Stimulated activated CD8-positive, alpha-beta memory T cell treated with anti-CD3 and anti-CD28 coated beads, Interleukin-4, amount 100 ng/mL, for 24 hours (primary cell): Measurements from ENCODE around the gene MYMK.

ENCODE experiments used
- DNase-seq: peaks from one replicate; pipeline ENCODE4 v3.0.0-alpha.2; 2020; ENCODE audit warnings: low read depth

MYMK gene

GRCh38 chr9:133535306-133535877 is 10.6 kb upstream of the MYMK start:
- DNase-seq = no peak

DNA sequence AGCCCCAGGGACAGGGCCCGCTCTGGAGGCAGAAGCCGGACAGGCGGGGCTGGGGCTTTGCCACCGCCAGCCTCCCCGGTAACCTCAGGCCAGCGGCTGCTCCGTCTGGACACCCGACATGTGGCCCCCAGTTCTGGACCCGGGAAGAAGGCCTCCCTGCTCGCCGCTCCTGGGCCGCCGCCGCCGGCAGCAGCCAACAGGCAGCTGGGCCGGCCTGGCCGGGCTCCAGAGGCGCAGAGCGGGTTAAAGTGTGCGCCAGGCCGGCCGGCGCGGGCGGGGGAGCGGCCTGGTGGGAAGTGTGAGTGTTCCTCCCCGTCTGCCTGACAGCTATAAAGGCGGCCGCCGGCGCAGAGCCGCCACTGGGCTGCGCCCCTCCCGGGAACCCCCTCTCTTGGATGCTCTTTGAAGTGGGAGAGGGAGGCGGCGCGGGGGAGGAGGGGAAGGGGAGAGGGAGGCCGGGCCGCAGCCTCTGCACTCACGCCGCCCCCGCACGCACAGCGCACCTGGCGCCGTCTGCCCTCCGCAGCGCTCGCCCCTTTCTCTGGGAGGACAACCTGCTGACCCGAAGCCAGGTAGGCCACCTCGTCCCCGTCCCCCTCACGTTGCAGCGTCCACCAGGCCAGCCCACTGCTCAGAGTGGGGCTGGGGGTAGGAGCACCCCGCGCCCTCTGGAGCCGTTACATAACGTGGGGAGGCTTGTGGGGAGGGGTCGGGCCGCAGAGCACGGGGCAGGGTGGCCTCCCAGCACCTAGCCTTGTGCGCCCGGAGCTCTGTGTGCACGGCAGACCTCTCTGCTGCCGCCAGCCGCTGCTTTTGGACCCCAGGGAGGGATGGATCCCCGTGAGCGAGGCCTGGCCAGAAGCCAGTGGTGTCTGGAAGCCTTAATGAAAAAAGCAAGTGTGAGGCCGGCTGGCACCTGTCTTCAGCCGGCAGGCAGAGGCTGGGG is 9.9 kb upstream of the MYMK start, which contains the start of gene ADAMTSL2:
Gene ADAMTSL2, plus strand, starts transcription at position 359 of the 946 bp plus-strand sequence. CDS start 2,009 bp downstream, outside the sequence.
- DNase-seq = peak; percentile 21

- no peak for DNase-seq
Observed at GRCh38 chr9:133533857-133534256, 9.1 kb upstream of the MYMK start.

DNA sequence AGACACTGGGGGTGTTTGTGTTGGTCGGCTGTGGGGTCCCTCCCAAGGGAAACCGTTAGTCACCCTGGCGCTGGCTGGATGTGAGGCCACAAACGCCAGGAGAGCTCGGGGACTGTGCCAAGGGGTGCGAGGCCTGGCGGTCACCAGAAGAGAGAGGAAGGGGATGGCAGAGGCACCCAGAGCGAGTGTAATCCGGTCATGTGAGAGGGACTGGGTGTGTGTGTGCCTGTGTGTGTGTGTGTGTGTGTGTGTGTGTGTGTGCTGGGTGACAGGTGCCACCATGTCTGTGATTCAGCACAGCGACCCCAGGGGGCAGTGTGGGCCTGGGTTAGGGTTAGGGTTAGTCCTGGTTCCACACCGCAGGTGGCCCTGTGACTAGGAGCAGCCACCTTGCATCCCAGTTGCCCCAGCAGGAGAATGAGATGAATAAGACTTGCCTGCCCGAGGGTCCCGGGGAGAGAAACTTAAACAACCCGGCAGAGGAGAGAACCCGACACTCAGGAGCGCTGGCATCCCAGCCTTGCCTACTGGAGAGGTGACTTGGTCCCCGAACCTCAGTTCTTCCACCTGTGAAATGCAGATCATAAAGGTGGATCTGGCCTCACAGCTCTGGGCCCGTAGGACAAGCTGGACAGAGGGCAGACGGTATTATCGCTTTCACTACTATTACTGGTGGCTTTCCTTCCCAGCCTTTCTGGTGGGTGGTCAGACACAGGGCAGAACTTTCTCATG is 8.3 kb upstream of the MYMK start:
- DNase-seq = peak; percentile 44

- no peak for DNase-seq
Observed at GRCh38 chr9:133531293-133531692, 6.5 kb upstream of the MYMK start.

DNA sequence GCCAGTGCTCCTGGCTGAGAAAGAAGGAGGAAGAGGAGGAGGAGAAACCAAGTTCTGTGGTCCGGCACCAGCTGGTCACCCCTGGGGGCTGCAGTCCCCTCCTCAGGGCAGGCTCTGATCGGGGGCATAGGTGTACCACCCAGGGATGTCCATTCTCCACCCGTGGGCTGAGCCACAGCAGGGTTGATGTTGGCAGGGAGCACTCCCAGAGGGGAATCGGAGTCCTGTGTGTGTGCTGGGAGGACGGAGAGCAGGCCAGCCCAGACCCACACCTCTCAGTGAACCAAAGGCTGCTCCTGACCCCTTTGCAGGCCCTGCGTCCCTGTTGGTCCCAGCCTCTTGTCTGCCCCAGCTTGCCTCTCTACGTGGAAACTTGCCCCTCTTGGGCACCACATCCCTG is 5.1 kb upstream of the MYMK start:
- DNase-seq = no peak

GRCh38 chr9:133529457-133529856 is 4.7 kb upstream of the MYMK start:
- DNase-seq = no peak

GRCh38 chr9:133528876-133529241 is 4.1 kb upstream of the MYMK start:
- no peak for DNase-seq

- no peak for DNase-seq
Observed at GRCh38 chr9:133528001-133528875, 3.5 kb upstream of the MYMK start.

DNA sequence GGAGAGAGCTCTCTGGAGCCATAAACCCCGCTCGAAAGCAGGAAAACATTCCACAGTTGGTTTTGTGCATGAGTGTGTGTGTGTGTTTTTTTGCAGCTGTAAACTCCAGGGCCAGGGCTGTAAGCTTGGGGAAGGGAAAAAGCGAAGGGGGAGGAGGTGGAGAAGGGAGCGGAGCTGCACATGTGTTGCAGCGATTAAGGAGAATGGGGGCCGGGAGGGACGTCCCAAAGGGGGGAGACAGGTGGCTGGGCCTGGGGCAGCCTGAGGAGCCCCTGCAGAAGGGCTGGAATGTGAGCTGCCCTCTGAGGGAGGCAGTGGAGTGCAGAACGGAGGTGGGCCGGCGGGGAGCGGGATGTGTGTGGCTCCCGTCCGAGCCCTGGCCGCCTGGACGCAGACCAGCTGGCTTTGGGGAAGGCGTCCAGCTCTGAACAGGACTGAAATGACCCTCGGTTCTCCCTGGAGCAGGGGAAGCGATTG is 2.7 kb upstream of the MYMK start:
- no peak for DNase-seq

DNA sequence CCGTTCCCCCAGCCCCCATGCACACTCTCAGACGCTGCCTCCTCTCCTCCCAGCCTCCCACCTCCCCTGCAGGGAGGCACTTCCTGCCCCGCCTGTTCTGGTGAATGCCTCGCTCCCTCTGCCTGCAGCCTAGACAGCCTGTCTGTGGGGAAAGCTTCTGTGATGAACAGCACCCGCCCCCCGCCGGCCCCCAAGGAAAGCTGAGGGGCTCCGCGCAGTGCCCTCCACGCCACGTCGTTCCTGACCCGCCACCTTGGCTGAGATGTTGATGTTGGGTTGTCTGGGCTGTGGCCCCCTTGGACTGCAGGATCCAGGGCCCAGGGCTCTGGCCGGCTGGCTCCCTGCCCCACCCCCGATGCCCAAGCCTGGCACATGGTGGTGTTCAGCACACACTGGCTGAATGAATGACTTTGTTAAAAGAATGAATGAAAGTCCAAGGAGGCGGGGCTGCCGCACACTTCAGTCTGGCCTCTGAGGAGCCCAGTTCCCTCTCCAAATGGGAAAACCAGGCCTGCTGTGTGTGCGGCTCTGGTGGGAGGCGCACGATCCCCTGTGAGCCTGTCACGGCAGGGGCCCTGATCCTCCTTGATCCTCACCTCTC is 2.1 kb upstream of the MYMK start:
- no peak for DNase-seq

DNA sequence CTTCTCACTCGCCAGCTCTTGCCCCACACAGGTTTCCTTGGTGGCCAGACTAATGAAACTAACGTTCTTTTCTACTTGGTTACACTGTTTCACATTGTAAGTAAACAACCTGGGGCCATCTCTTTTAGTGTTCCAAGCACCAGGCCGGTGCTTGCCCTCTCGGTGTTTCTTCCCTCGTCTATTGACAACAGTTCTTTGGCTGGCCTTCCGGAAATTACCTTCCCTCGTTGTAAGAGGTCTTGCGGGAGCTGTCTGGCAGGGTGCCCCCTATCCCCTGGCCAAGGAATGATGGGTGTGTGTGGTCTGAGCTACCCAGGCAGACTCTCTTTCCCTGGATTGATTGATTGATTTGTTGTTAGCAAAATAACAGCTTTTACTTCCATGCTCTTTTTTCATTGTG is 918 bp upstream of the MYMK start:
- no peak for DNase-seq

DNA sequence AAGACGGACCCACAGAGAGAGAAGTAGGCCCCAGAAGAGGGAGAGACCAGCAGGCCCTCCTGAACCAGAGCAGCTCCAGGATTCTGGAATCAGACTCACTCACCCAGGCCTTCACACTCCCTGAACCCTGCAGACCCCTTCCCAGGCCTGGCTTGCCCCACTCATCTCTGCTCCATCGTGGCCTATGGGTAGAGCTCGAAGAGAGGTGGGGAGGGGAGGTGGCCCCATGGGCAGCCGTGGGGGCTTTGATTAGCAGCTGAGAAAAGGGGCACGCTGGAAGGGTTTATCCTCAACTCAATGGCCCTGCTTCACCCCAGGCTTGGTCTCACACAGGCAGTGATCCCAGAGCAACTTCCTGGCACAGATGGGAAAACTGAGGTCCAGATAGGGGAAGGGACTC is 613 bp downstream of the MYMK start:
- DNase-seq = no peak

DNA sequence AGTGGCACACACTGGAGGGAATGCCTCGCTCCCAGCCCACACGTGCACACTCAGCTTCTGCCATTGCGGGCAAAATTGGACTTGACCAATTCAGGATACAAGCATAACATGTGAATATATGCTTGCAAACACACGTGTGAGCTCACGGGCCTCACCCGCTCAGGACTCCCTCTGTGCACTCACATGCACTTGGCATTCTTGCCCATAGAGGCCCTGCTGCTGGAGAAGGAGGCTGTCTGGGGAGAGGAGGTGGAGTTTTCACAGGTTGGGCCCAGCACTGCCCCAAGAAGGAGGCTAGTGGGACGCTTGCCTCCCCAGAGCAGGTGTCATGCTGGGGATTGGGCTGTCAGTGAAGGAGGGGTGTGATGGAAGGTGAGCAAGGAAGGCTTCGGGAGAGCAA is 1.7 kb downstream of the MYMK start:
- no peak for DNase-seq

DNA sequence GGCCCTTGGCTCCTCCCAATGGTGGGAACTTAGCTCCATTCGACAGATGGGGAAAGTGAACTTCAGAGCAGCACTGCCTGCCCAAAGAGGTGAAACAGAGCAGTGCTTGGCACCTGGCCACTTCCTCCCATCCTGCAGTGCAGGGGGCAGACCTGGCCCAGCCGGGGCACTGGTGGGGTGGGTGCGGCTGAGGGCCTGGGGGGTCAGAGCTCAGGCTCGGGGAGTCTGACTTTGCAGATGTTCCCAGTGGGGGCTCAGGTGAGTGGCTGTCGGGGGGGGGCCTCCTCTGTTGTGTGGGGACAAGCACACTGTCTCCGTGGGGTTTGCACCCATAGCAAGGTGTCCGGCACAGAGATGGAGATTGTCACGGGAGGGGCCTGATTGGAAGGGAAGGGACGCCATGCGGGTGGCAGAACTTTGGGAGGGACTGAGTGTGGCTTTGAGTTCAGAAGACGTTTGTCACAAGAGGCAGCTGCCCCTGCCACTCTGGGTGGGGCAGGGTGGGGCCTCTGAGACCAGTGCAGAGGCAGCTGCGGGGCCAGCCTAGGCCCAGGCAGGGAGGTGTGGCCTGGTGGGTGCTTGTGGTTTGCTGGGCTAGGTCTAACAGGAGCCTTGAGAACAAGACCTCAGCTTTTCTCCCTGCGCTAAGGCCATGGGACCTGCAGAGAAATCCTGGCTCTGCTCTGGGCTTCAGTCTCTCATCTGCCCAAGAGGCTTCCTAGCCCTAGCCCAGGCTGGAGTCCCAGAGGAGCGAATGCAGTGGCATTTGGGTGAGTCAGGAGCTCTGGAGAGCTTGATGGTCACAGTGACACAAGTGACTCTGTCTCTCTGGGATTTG is 2.5 kb downstream of the MYMK start:
- DNase-seq = no peak

DNA sequence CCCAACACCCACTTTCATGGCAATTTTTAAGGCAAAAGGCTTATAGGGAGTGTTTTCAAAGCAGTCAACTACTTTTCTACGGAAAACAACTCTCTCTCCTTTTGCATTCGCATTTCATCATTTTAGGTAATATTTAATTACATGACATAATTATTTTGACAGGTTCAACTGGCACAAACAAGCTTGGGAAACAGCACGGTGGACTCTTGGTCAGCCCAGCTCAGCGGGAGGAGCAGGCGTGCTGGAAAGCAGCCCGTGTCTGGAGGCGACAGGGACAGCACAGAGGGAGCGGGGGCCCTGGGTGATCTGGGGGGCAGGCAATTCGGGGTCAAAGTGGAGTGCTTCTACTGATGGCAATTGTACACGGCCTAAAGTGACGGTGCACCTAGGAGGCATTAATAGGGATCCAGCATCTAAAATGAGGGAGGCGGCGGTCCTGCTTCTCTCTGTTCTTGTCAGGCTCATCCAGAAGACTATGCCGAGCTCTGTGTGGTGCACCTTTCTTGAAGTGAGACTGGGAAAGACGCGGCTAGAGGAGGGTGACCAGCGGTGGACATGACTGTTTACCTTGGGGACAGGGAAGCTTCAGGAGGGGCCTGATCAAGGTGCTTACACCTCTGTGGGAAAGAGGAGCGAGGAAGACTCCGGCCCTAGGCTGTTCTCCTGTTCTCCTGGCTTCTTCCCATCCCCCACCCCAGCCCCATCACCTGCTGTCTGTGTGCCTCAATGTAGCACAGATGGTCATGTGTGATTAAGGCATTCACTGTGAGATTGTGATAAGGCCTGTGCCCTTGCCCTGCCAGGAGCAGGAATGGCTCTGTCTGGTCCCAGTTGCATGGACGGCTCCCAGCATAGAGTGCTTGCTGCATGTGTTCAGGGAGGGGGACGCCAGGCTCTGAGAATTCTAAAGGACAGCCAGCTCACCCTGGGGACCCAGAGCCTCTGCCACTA is 3.4 kb downstream of the MYMK start:
- DNase-seq = no peak

- DNase-seq = no peak
Observed at GRCh38 chr9:133520121-133520835, 4.5 kb downstream of the MYMK start.

DNA sequence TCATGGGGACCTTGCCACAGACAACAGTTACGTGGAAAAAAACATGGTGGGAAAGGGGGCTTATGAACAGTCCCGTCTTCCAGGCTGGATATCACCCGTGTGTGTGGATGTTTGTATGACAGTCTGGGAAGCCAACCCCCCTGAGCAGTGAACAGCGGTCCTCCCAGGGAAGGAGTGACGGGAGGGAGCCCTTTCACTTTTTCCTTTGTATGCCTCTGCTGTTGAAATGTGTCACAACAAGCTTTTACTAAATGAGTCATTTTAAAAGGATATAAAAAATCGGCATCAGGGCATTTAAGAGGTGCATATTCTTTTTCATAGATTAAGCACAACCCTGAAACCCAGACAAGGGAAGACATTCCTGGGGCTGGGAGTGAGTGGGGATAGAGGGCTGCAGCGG is 5.1 kb downstream of the MYMK start:
- DNase-seq = no peak
